Measurements from ENCODE around the gene FOXP1.

DNA sequence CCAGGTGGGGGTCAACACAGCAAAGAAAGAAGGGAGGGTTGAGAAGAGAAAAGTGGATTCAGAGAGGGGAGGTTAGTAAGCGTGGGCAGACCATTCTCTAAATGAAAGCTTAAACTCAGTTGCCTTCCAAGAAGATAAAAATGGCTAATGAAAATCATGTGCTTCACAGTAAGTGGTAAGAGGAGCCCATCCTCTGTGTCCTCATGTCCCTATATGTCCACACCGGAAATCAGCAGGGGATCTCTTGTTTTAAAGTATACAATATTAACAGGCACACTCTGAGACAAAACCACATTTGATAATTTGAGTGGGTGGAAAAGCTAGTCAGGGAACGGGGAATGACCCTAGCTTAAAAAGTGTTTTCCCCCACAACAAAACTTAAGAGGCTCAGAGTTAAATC is 4.4 kb upstream of the FOXP1 start:
- TF ChIP-seq, protein P1, sequence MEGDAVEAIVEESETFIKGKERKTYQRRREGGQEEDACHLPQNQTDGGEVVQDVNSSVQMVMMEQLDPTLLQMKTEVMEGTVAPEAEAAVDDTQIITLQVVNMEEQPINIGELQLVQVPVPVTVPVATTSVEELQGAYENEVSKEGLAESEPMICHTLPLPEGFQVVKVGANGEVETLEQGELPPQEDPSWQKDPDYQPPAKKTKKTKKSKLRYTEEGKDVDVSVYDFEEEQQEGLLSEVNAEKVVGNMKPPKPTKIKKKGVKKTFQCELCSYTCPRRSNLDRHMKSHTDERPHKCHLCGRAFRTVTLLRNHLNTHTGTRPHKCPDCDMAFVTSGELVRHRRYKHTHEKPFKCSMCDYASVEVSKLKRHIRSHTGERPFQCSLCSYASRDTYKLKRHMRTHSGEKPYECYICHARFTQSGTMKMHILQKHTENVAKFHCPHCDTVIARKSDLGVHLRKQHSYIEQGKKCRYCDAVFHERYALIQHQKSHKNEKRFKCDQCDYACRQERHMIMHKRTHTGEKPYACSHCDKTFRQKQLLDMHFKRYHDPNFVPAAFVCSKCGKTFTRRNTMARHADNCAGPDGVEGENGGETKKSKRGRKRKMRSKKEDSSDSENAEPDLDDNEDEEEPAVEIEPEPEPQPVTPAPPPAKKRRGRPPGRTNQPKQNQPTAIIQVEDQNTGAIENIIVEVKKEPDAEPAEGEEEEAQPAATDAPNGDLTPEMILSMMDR (IDR thresholded peaks at IDR 0.05), result no peak
- TF ChIP-seq POLR2A (IDR thresholded peaks at IDR 0.05) (no peak), EP300 (IDR thresholded peaks at IDR 0.05) (no peak), POLR2AphosphoS5 (IDR thresholded peaks at IDR 0.05) (no peak)
